ENCODE results near the gene PTPN3.

- no peak for TF ChIP-seq ZNF174 (CRISPR knock-in tag; IDR thresholded peaks at IDR 0.05)
- no peak for TF ChIP-seq SP1 (CRISPR knock-in tag; IDR thresholded peaks at IDR 0.05)
- TF ChIP-seq ASH1L (IDR thresholded peaks at IDR 0.05; ENCODE audit: borderline replicate concordance, low read depth, partially characterized antibody), result no peak
These were observed 44.8 kb downstream of the PTPN3 start for GRCh38 chr9:109453210-109453842.
